ENCODE data around the gene PPP1R3E. TPM values are rescaled to one million over a fixed set of nuclear protein-coding genes. Genes with fewer than 3 reads are reported as not detected.
A peak's percentile ranks its signal among the peaks of the same experiment; 100 is the strongest.

Gene PPP1R3E
- total and polyA plus RNA-seq, 2 of the 13 experiments (the other 11 are each of a cell fraction or from before 2014, with no cell fraction given), result 16.5 to 26.5 TPM

DNA sequence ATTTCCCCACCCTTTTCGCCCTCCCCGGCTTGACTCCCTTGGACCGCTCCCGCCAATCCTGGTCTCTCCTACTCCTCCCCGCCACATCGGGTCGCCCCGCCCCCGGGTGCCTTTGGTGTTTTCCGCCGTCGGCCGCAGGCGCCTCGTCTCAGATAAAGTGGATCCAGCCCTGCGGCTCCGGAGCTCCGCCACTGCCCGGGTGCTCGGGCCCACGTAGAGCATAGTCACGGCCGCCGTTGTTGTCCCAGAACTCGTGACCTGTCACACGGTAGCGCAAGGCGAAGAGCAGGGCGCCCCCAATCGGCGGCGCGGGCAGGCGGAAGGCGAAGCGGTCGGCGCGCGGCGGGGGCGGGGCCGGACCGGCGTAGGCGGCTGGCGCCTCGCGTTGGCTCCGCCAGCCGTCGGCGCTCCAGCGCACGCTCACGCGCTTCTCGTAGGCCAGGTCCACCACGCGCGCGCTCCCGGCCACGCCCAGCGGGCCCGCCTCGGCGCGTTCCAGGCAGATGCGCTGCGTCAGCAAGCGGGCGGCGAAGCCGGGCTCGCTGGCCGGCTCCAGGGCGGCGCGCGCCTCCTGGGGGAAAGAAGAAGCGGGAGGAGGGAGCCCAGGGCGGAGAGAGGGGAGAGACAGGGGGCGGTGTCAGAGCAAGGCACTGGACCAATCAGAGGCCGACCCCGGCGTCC, 1.2 kb downstream of the PPP1R3E start:
- FAIRE-seq (peak; percentile 75), DNase-seq (ENCODE audit: low spot score) (peak; percentile 100), ATAC-seq (peak; percentile 87)
- H4K20me1 ChIP-seq (ENCODE audit: insufficient read depth, low read length), result no peaks in the 10 kb centered on the region
- ChIA-PET CTCF (ENCODE audit: low intra/inter-chr PET ratio, low total read pairs) (interaction anchor here (1.3 to 2.3 kb wide), 3 partner anchors 20 to 232 kb away, joined by 3 to 12 read pairs (median 7); partner anchors contain the start of gene PABPN1), POLR2A (interaction anchor here (0.5 to 18.7 kb wide), 37 partner anchors 9 to 1790 kb away, joined by 3 to 1053 read pairs (median 5); partner anchors contain the start of genes ACIN1, AJUBA, AP1G2 and C14orf119)
- H3K79me2 ChIP-seq (ENCODE audit: insufficient read depth, low read length), result peaks cover 4% of the 10 kb centered on the region
- 1% methylated on average over 62 of the region's 87 CpGs for WGBS (ENCODE audit: low lambda C conversion rate)
- in situ Hi-C loops (cut with HindIII; ENCODE audit: extremely low pct_ligation_motif_present, low pct_unique_long_range_greater_than_20kb) (loop anchor here (25.0 kb wide), 1 partner anchor 836 kb away; the partner anchor contains the start of genes EMC9, FITM1, PSME1 and PSME2), intact Hi-C loops (cut with micrococcal nuclease; ENCODE audit: unreplicated experiment) (loop anchor here (1.0 to 10.0 kb wide), 5 partner anchors 15 to 993 kb away; partner anchors contain the start of genes AJUBA, DCAF11, DHRS1 and HOMEZ)
- H2AFZ ChIP-seq (ENCODE audit: low read length), result no peak overlapping the region
- no TSS peak for BruUV-seq (replicated peaks)
- H3K4me2 ChIP-seq (ENCODE audit: low read depth, low read length), result peak overlapping the region; percentile 99
- H3K27me3 ChIP-seq (ENCODE audit: control insufficient read depth in 1 of 2, insufficient read depth in 2 of 2, low read length in 2 of 2), result no peaks in the 10 kb centered on the region; a peak in 1 of 5 replicates
- H3K27ac ChIP-seq (ENCODE audit: extremely low read length, insufficient read depth, low read length), result peak overlapping the region; percentile 91
- H3K4me1 ChIP-seq (ENCODE audit: insufficient read depth, low read length), result peaks cover 57% of the 10 kb centered on the region
- peak overlapping the region; percentile 67 to 88 (median 75) for H3K4me3 ChIP-seq (replicated peaks in 1 of 3; ENCODE audit: insufficient read depth in 1 of 3, low read depth in 2 of 3, low read length in 3 of 3)
- H3K9ac ChIP-seq (ENCODE audit: insufficient read depth, low read depth, low read length), result peak overlapping the region; percentile 82
- no peaks in the 10 kb centered on the region for H3K9me3 ChIP-seq (ENCODE audit: low read length)
- H3K36me3 ChIP-seq (replicated peaks in 1 of 2; ENCODE audit: control insufficient read depth in 1 of 2, insufficient read depth in 2 of 2, low read length in 2 of 2), result peaks cover 3% of the 10 kb centered on the region in 2 experiments; a peak in 1 of 5 replicates
- TF ChIP-seq TEAD3 (CRISPR knock-in tag; optimal IDR thresholded peaks at IDR 0.05; ENCODE audit: borderline replicate concordance), result peak; percentile 91
- TF ChIP-seq MED13 (CRISPR knock-in tag; IDR thresholded peaks at IDR 0.05), result peak; percentile 18; the same call in 1 of the 2 replicates
- TF ChIP-seq, protein P1, sequence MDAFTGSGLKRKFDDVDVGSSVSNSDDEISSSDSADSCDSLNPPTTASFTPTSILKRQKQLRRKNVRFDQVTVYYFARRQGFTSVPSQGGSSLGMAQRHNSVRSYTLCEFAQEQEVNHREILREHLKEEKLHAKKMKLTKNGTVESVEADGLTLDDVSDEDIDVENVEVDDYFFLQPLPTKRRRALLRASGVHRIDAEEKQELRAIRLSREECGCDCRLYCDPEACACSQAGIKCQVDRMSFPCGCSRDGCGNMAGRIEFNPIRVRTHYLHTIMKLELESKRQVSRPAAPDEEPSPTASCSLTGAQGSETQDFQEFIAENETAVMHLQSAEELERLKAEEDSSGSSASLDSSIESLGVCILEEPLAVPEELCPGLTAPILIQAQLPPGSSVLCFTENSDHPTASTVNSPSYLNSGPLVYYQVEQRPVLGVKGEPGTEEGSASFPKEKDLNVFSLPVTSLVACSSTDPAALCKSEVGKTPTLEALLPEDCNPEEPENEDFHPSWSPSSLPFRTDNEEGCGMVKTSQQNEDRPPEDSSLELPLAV (CRISPR knock-in tag; conservative IDR thresholded peaks at IDR 0.05; ENCODE audit: low read depth), result no peak
- no peak for TF ChIP-seq SRF (IDR thresholded peaks at IDR 0.05; ENCODE audit: low read depth, low read length)
- peak; percentile 29; the same call in 1 of the 2 replicates for TF ChIP-seq ZBTB38 (CRISPR knock-in tag; IDR thresholded peaks at IDR 0.05)
- no peak for TF ChIP-seq FOXP1 (IDR thresholded peaks at IDR 0.05)
- peak; percentile 66 for TF ChIP-seq FOXP1 (CRISPR knock-in tag; IDR thresholded peaks at IDR 0.05)
- peak; percentile 60 for TF ChIP-seq CEBPG (CRISPR knock-in tag; IDR thresholded peaks at IDR 0.05)
- no peak for TF ChIP-seq ZNF44 (CRISPR knock-in tag; IDR thresholded peaks at IDR 0.05)
- no peak for TF ChIP-seq ZNF431 (CRISPR knock-in tag; IDR thresholded peaks at IDR 0.05; ENCODE audit: borderline replicate concordance, low read depth)
- TF ChIP-seq ZNF563 (CRISPR knock-in tag; IDR thresholded peaks at IDR 0.05), result no peak; the same call in 1 of the 2 replicates
- TF ChIP-seq DMAP1 (CRISPR knock-in tag; IDR thresholded peaks at IDR 0.05), result peak; percentile 96
- TF ChIP-seq, protein P2, sequence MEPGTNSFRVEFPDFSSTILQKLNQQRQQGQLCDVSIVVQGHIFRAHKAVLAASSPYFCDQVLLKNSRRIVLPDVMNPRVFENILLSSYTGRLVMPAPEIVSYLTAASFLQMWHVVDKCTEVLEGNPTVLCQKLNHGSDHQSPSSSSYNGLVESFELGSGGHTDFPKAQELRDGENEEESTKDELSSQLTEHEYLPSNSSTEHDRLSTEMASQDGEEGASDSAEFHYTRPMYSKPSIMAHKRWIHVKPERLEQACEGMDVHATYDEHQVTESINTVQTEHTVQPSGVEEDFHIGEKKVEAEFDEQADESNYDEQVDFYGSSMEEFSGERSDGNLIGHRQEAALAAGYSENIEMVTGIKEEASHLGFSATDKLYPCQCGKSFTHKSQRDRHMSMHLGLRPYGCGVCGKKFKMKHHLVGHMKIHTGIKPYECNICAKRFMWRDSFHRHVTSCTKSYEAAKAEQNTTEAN (CRISPR knock-in tag; conservative IDR thresholded peaks at IDR 0.05), result peak; percentile 93
- peak; percentile 69 for TF ChIP-seq HNRNPK (IDR thresholded peaks at IDR 0.05; ENCODE audit: low read depth, low read length, poor library complexity, severe bottlenecking)
- no peak for TF ChIP-seq NPAS2 (CRISPR knock-in tag; IDR thresholded peaks at IDR 0.05; ENCODE audit: borderline replicate concordance)
- no peak; the same call in 1 of the 2 replicates for TF ChIP-seq ZNF3 (CRISPR knock-in tag; IDR thresholded peaks at IDR 0.05)
- peak; percentile 82; the same call in 1 of the 2 replicates for TF ChIP-seq ZNF614 (CRISPR knock-in tag; IDR thresholded peaks at IDR 0.05; ENCODE audit: borderline replicate concordance)
- TF ChIP-seq SP5 (CRISPR knock-in tag; IDR thresholded peaks at IDR 0.05; ENCODE audit: borderline replicate concordance, low read depth), result peak; percentile 91
- peak; percentile 60; the same call in 1 of the 2 replicates for TF ChIP-seq NR2C2 (CRISPR knock-in tag; IDR thresholded peaks at IDR 0.05; ENCODE audit: borderline replicate concordance)
- TF ChIP-seq, protein P3, sequence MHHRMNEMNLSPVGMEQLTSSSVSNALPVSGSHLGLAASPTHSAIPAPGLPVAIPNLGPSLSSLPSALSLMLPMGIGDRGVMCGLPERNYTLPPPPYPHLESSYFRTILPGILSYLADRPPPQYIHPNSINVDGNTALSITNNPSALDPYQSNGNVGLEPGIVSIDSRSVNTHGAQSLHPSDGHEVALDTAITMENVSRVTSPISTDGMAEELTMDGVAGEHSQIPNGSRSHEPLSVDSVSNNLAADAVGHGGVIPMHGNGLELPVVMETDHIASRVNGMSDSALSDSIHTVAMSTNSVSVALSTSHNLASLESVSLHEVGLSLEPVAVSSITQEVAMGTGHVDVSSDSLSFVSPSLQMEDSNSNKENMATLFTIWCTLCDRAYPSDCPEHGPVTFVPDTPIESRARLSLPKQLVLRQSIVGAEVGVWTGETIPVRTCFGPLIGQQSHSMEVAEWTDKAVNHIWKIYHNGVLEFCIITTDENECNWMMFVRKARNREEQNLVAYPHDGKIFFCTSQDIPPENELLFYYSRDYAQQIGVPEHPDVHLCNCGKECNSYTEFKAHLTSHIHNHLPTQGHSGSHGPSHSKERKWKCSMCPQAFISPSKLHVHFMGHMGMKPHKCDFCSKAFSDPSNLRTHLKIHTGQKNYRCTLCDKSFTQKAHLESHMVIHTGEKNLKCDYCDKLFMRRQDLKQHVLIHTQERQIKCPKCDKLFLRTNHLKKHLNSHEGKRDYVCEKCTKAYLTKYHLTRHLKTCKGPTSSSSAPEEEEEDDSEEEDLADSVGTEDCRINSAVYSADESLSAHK (CRISPR knock-in tag; IDR thresholded peaks at IDR 0.05; ENCODE audit: borderline replicate concordance), result 0 out of 2 replicates have a peak, but pooled peaks have one; percentile 75
